Neuronal stem cell (in vitro differentiated cells): ENCODE results near the gene NOLC1.
A peak's percentile ranks its signal among the peaks of the same experiment; 100 is the strongest.

Experiments used
- DNase-seq: peaks from one replicate; pipeline ENCODE4 v3.0.0-alpha.2; 2013; ENCODE audit warnings: low spot score
- H2AFZ ChIP-seq: one replicate; pipeline ENCODE4 v1.6.1; 2013; ENCODE audit warnings: mild to moderate bottlenecking, low read length, inconsistent platforms
- H2AK5ac ChIP-seq: 2 replicates; pipeline ENCODE4 v1.6.1; 2013; ENCODE audit warnings: low read depth, mild to moderate bottlenecking, inconsistent platforms, low read length, moderate library complexity, mixed read lengths
- H2BK120ac ChIP-seq: 2 replicates; pipeline ENCODE4 v1.6.1; 2013; ENCODE audit warnings: low read depth, mild to moderate bottlenecking, inconsistent platforms, low read length, moderate library complexity, mixed read lengths
- H2BK12ac ChIP-seq: one replicate; pipeline ENCODE4 v1.6.1; 2013; ENCODE audit warnings: low read length, inconsistent platforms
- H2BK15ac ChIP-seq: 2 replicates; pipeline ENCODE4 v1.6.1; 2013; ENCODE audit warnings: mild to moderate bottlenecking, low read length, inconsistent platforms, mixed read lengths
- H2BK5ac ChIP-seq: one replicate; pipeline ENCODE4 v1.6.1; 2013; ENCODE audit warnings: inconsistent platforms, mild to moderate bottlenecking, low read length, moderate library complexity
- H3K14ac ChIP-seq: one replicate; pipeline ENCODE4 v1.6.1; 2013; ENCODE audit warnings: low read length, inconsistent platforms
- H3K18ac ChIP-seq: 2 replicates; pipeline ENCODE4 v1.6.1; 2013; ENCODE audit warnings: low read length, inconsistent platforms
- H3K23ac ChIP-seq: 2 replicates; pipeline ENCODE4 v1.6.1; 2013; ENCODE audit warnings: low read depth, mild to moderate bottlenecking, mixed read lengths, low read length, inconsistent platforms; ENCODE audit not compliant: poor library complexity
- H3K27ac ChIP-seq: replicated peaks from 3 replicates; pipeline ENCODE4 v1.5.1; 2013; ENCODE audit warnings: low read length, inconsistent platforms
- H3K27me3 ChIP-seq, 3 experiments: 2 replicates each; pipeline ENCODE4 v1.6.1; 2013; ENCODE audit warnings: low read length in 3 of 3, mild to moderate bottlenecking in 2 of 3, inconsistent platforms in 1 of 3, low read depth in 1 of 3, mixed read lengths in 1 of 3, moderate library complexity in 1 of 3; ENCODE audit not compliant: control insufficient read depth in 3 of 3, insufficient read depth in 3 of 3
- H3K36me3 ChIP-seq, 2 donors: replicated peaks in 1 of 2; 2 replicates each; pipeline ENCODE4 v1.6.1; 2013; ENCODE audit warnings: low read length in 2 of 2; ENCODE audit not compliant: control insufficient read depth in 2 of 2, insufficient read depth in 2 of 2
- H3K4ac ChIP-seq: 2 replicates; pipeline ENCODE4 v1.6.1; 2013; ENCODE audit warnings: inconsistent platforms, mild to moderate bottlenecking, low read length, moderate library complexity
- H3K4me1 ChIP-seq, 2 donors: 1 replicate in 1 of 2; 2 replicates in 1 of 2; pipeline ENCODE4 v1.6.1; 2013; ENCODE audit warnings: low read length in 2 of 2, low read depth in 1 of 2; ENCODE audit not compliant: control insufficient read depth in 2 of 2, insufficient read depth in 1 of 2
- H3K4me2 ChIP-seq: one replicate; pipeline ENCODE4 v1.6.1; 2013; ENCODE audit warnings: mild to moderate bottlenecking, low read length, inconsistent platforms; ENCODE audit not compliant: insufficient read depth, poor library complexity, severe bottlenecking
- H3K4me3 ChIP-seq, 2 donors: 2 replicates each; pipeline ENCODE4 v1.5.1; 2013; ENCODE audit warnings: low read length in 2 of 2, mild to moderate bottlenecking in 2 of 2, inconsistent platforms in 1 of 2, moderate library complexity in 1 of 2
- H3K79me1 ChIP-seq: one replicate; pipeline ENCODE4 v1.6.1; 2013; ENCODE audit warnings: low read depth, mild to moderate bottlenecking, inconsistent platforms, low read length, moderate library complexity
- H3K9ac ChIP-seq: one replicate; pipeline ENCODE4 v1.6.1; 2013; ENCODE audit warnings: mild to moderate bottlenecking, low read depth, low read length, inconsistent platforms; ENCODE audit not compliant: poor library complexity
- H3K9me3 ChIP-seq, 2 donors: replicated peaks in 1 of 2; 2 replicates each; pipeline versions ENCODE3 to v1.6.1; 2013; ENCODE audit warnings: low read length in 2 of 2, mild to moderate bottlenecking in 2 of 2, inconsistent platforms in 1 of 2, low read depth in 1 of 2, mixed read lengths in 1 of 2, moderate library complexity in 1 of 2; ENCODE audit not compliant: control insufficient read depth in 2 of 2, insufficient read depth in 1 of 2
- H4K8ac ChIP-seq: one replicate; pipeline ENCODE4 v1.6.1; 2013; ENCODE audit warnings: low read depth, mild to moderate bottlenecking, inconsistent platforms, low read length, moderate library complexity
- H4K91ac ChIP-seq: one replicate; pipeline ENCODE4 v1.6.1; 2013; ENCODE audit warnings: low read length, low read depth, mild to moderate bottlenecking, inconsistent platforms; ENCODE audit not compliant: poor library complexity
- WGBS, 2 donors: extraction: QIAGEN DNeasy Blood & Tissue Kit; methylation state at CpG; one replicate each; pipeline ENCODE4 v1.1.7; 2013; ENCODE audit warnings: missing lambda C conversion rate in 2 of 2, mixed read lengths in 1 of 2; ENCODE audit not compliant: insufficient read length in 2 of 2, insufficient replicate concordance in 1 of 2; ENCODE audit errors: extremely low coverage in 2 of 2; 5-methylcytosine and 5-hydroxymethylcytosine counted together

Gene NOLC1

DNA sequence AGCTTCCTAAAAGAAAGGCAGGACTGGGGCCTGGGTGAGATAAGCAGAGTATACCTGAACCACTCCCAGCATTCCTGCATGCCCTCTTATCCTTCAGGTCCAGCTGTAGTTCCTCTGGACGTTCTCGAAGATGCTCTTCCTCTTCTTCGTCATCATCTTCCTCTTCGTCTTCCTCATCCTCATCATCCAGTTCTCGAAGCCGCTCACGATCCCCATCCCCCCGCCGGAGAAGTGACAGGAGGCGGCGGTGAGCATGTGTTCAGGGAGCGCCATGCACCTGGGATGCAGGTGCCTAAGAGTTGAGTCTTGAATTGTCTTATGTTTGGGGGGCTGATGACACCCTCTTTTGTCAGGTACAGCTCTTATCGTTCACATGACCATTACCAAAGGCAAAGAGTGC, 3.9 kb upstream of the NOLC1 start:
- H3K79me1 ChIP-seq, result peaks cover 4% of the 10 kb centered on the region
- H2BK120ac ChIP-seq, result no peak overlapping the region
- H3K23ac ChIP-seq, result peak overlapping the region; percentile 25
- no peak overlapping the region for H3K4me3 ChIP-seq
- no peak overlapping the region for H2BK5ac ChIP-seq
- no peak overlapping the region for H3K4me2 ChIP-seq
- no peak overlapping the region for H4K8ac ChIP-seq
- no peak overlapping the region for H3K27ac ChIP-seq
- no peak for DNase-seq
- H2AK5ac ChIP-seq, result no peak overlapping the region
- H4K91ac ChIP-seq, result no peak overlapping the region
- H3K36me3 ChIP-seq, result peaks cover 48 to 73% of the 10 kb centered on the region in 2 donors
- no peak overlapping the region for H3K14ac ChIP-seq
- H2BK12ac ChIP-seq, result no peak overlapping the region
- H2AFZ ChIP-seq, result no peak overlapping the region
- H3K4me1 ChIP-seq, result peaks cover 8 to 10% of the 10 kb centered on the region in 2 donors
- no peak overlapping the region for H3K4ac ChIP-seq
- no peak overlapping the region for H3K9ac ChIP-seq
- H3K27me3 ChIP-seq, result no peaks in the 10 kb centered on the region
- H3K9me3 ChIP-seq, result peaks cover 0 to 2% of the 10 kb centered on the region in 2 donors
- no peak overlapping the region for H2BK15ac ChIP-seq
- no peak overlapping the region for H3K18ac ChIP-seq
- 100% methylated on average over 5 of the region's 13 CpGs; no CpG with 5 or more reads in 1 of the 2 donors for WGBS, 2 donors

DNA sequence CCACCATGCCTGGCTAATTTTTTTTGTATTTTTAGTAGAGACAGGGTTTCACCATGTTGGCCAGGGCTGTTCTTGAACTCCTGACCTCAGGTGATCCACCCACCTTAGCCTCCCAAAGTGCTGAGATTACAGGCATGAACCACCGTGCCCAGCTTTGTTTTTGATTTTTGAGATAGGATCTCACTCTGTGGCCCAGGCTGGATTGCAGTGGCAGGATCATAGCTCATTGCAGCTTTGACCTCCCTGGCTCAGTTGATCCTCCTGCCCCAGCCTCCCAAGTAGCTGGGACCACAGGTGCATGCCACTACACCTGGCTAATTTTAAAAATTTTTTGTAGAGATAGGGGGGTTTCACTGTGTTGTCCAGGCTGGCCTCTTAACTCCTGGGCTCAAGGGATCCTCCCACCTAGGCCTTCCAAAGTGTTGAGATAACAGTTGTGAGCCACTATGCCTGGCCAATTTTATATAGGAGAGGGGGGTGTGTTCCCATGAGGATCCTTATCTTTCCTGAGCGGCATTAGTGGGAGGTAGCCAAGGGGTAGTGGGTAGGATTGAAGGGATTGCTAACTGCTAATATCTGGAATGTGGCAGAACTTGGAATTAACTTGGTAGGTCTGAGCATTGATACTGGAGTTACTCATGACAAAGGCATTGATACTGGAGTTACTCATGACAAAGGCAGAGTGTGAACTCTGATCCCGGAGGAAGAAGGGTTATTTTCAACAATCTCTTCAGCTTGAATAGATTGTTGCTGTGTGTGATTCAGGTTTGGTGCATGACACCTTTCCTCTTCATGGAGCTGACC, 1.0 kb upstream of the NOLC1 start:
- Histone ChIP-seq H2AFZ (peak overlapping the region; percentile 92), H2BK15ac (no peak overlapping the region), H3K4ac (no peak overlapping the region), H2BK5ac (no peak overlapping the region), H2AK5ac (no peak overlapping the region), H3K18ac (peak overlapping the region; percentile 34), H2BK120ac (no peak overlapping the region), H4K8ac (no peak overlapping the region), H2BK12ac (no peak overlapping the region), H3K23ac (no peak overlapping the region), H3K4me1 (peaks cover 9 to 11% of the 10 kb centered on the region in 2 donors), H3K4me2 (peak overlapping the region; percentile 51), H3K9ac (no peak overlapping the region), H3K27me3 (no peaks in the 10 kb centered on the region), H3K79me1 (peaks cover 7% of the 10 kb centered on the region), H3K14ac (peak overlapping the region; percentile 26), H4K91ac (no peak overlapping the region), H3K36me3 (peaks cover 31 to 68% of the 10 kb centered on the region in 2 donors), H3K27ac (peak overlapping the region; percentile 85), H3K4me3 (peak overlapping the region; percentile 31 to 93), H3K9me3 (peaks cover 0 to under 1% of the 10 kb centered on the region in 2 donors)
- no CpG with 5 or more reads among the region's 3 CpGs for WGBS, 2 donors
- DNase-seq, result no peak

GRCh38 chr10:102152545-102152890, 329 bp downstream of the NOLC1 start:
- WGBS, 2 donors, result no CpG with 5 or more reads among the region's 19 CpGs
- H3K23ac ChIP-seq, result peak overlapping the region; percentile 25
- peak overlapping the region; percentile 91 for H3K9ac ChIP-seq
- H3K9me3 ChIP-seq, result no peaks in the 10 kb centered on the region
- H2BK12ac ChIP-seq, result no peak overlapping the region
- H4K91ac ChIP-seq, result peak overlapping the region; percentile 7
- H2BK15ac ChIP-seq, result no peak overlapping the region
- H3K4me2 ChIP-seq, result peak overlapping the region; percentile 56
- peaks cover 9 to 11% of the 10 kb centered on the region in 2 donors for H3K4me1 ChIP-seq
- no peak overlapping the region for H3K4ac ChIP-seq
- no peak for DNase-seq
- no peak overlapping the region for H2BK120ac ChIP-seq
- H2AK5ac ChIP-seq, result peak overlapping the region; percentile 6
- H3K36me3 ChIP-seq, result peaks cover 26 to 68% of the 10 kb centered on the region in 2 donors
- H3K4me3 ChIP-seq, result peak overlapping the region; percentile 93 to 96
- H2BK5ac ChIP-seq, result peak overlapping the region; percentile 8
- peak overlapping the region; percentile 92 for H2AFZ ChIP-seq
- H3K27me3 ChIP-seq, result no peaks in the 10 kb centered on the region
- H3K18ac ChIP-seq, result peak overlapping the region; percentile 88
- no peak overlapping the region for H4K8ac ChIP-seq
- H3K27ac ChIP-seq, result peak overlapping the region; percentile 44
- no peak overlapping the region for H3K14ac ChIP-seq
- peaks cover 9% of the 10 kb centered on the region for H3K79me1 ChIP-seq

DNA sequence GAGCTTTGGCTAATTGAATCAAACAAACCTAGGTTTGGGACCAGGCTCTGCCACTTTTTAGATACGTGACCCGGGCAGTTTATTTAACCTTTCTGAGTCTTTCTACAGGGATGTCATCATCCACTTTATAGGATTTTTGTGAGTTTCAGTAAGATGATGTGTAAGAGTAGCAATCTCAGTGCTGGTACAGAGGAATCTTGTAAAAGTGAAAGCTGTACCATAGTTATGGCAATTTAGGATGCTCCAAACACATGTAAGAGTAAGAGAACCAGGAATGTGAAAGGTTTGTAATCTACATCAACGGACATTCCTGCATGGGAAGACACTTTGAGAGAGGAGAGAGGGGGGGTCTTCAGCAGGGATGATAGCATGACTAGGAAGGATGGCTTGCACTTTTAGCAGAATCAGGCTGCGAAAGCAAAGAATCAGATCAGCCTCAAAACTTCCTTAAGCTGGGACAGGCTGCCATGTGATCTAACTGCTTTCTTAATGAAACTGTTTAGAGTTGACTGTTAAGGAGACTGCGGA, 968 bp downstream of the NOLC1 start:
- Histone ChIP-seq H2BK15ac (no peak overlapping the region), H3K9ac (no peak overlapping the region), H2AK5ac (no peak overlapping the region), H4K91ac (no peak overlapping the region), H3K18ac (no peak overlapping the region), H3K79me1 (peaks cover 9% of the 10 kb centered on the region), H3K4ac (no peak overlapping the region), H3K4me2 (peak overlapping the region; percentile 56), H3K4me1 (peaks cover 9 to 11% of the 10 kb centered on the region in 2 donors), H3K27ac (no peak overlapping the region), H3K9me3 (no peaks in the 10 kb centered on the region), H2BK12ac (no peak overlapping the region), H3K36me3 (peaks cover 29 to 68% of the 10 kb centered on the region in 2 donors), H2AFZ (no peak overlapping the region), H2BK5ac (no peak overlapping the region), H2BK120ac (no peak overlapping the region), H3K14ac (no peak overlapping the region), H4K8ac (no peak overlapping the region), H3K23ac (no peak overlapping the region), H3K4me3 (peak overlapping the region; percentile 93 to 96), H3K27me3 (no peaks in the 10 kb centered on the region)
- WGBS, 2 donors, result no CpG with 5 or more reads among the region's 5 CpGs
- DNase-seq, result no peak
